DMS79 treated with DMSO at 0.1 percent for 48 hours (cell line): ENCODE results near the gene NXF3.
"Not testable (repeated sequence)": the region's sequence is repeated elsewhere in the genome, so short reads cannot be mapped to it uniquely, and the experiment has no call there.

Experiments
- DNase-seq: peaks from one replicate; lab custom pipeline; 2025; lab: John Stamatoyannopoulos, UW

The NXF3 gene

GRCh38 chrX:103092942-103093341, at the start of gene NXF3:
Gene NXF3, minus strand, starts transcription at chrX:103093143. Its CDS starts 120 bp downstream, at chrX:103093023.
- DNase-seq: no peak

- DNase-seq: not testable (repeated sequence)
Observed at GRCh38 chrX:103136528-103136927, 43.6 kb upstream of the NXF3 start.

GRCh38 chrX:103124284-103124683, 31.3 kb upstream of the NXF3 start:
- no peak for DNase-seq

GRCh38 chrX:103120748-103121147, 27.8 kb upstream of the NXF3 start:
- no peak for DNase-seq

GRCh38 chrX:103116970-103117369, 24.0 kb upstream of the NXF3 start:
- not testable (repeated sequence) for DNase-seq

- not testable (repeated sequence) for DNase-seq
Observed at GRCh38 chrX:103109497-103109896, 16.6 kb upstream of the NXF3 start.

- no peak for DNase-seq
Observed at GRCh38 chrX:103107836-103108235, 14.9 kb upstream of the NXF3 start.

GRCh38 chrX:103107227-103107737, 14.3 kb upstream of the NXF3 start:
- DNase-seq: not testable (repeated sequence)

- DNase-seq: not testable (repeated sequence)
Observed at GRCh38 chrX:103104370-103104769, 11.4 kb upstream of the NXF3 start.

GRCh38 chrX:103103866-103104265, 10.9 kb upstream of the NXF3 start:
- not testable (repeated sequence) for DNase-seq

- peak; percentile 25 for DNase-seq
Observed at GRCh38 chrX:103101299-103102042, 8.5 kb upstream of the NXF3 start.

- no peak for DNase-seq
Observed at GRCh38 chrX:103100484-103100883, 7.5 kb upstream of the NXF3 start.

- no peak for DNase-seq
Observed at GRCh38 chrX:103099691-103100090, 6.7 kb upstream of the NXF3 start.

GRCh38 chrX:103098488-103098887, 5.5 kb upstream of the NXF3 start:
- DNase-seq: no peak

GRCh38 chrX:103081051-103081450, 11.9 kb downstream of the NXF3 start:
- DNase-seq: no peak

GRCh38 chrX:103073467-103073866, 19.5 kb downstream of the NXF3 start:
- no peak for DNase-seq

- DNase-seq: no peak
Observed at GRCh38 chrX:103066606-103067005, 26.3 kb downstream of the NXF3 start.

GRCh38 chrX:103063918-103064434, 29.0 kb downstream of the NXF3 start, which contains the start of gene BEX1:
Gene BEX1, minus strand, starts transcription at chrX:103064171. Its CDS starts 897 bp downstream, at chrX:103063274.
- peak; percentile 90 for DNase-seq

GRCh38 chrX:103063191-103063845, 29.6 kb downstream of the NXF3 start:
- DNase-seq: peak; percentile 64

- no peak for DNase-seq
Observed at GRCh38 chrX:103061486-103061885, 31.5 kb downstream of the NXF3 start.

- DNase-seq: no peak
Observed at GRCh38 chrX:103056902-103057301, 36.0 kb downstream of the NXF3 start.

- no peak for DNase-seq
Observed at GRCh38 chrX:103052625-103053024, 40.3 kb downstream of the NXF3 start.

GRCh38 chrX:103051260-103051789, 41.6 kb downstream of the NXF3 start:
- DNase-seq: no peak
